Measurements from ENCODE around the gene MX2. TPM values are rescaled to one million over a fixed set of nuclear protein-coding genes. Genes with fewer than 3 reads are reported as not detected.
"Not testable (repeated sequence)": the region's sequence is repeated elsewhere in the genome, so short reads cannot be mapped to it uniquely, and the experiment has no call there.

The MX2 gene, protein sequence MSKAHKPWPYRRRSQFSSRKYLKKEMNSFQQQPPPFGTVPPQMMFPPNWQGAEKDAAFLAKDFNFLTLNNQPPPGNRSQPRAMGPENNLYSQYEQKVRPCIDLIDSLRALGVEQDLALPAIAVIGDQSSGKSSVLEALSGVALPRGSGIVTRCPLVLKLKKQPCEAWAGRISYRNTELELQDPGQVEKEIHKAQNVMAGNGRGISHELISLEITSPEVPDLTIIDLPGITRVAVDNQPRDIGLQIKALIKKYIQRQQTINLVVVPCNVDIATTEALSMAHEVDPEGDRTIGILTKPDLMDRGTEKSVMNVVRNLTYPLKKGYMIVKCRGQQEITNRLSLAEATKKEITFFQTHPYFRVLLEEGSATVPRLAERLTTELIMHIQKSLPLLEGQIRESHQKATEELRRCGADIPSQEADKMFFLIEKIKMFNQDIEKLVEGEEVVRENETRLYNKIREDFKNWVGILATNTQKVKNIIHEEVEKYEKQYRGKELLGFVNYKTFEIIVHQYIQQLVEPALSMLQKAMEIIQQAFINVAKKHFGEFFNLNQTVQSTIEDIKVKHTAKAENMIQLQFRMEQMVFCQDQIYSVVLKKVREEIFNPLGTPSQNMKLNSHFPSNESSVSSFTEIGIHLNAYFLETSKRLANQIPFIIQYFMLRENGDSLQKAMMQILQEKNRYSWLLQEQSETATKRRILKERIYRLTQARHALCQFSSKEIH
- total RNA-seq = 10 to 100 TPM in 1 of 2 experiments, 1 to 10 TPM in 1; 9.5 to 10.5 TPM

DNA sequence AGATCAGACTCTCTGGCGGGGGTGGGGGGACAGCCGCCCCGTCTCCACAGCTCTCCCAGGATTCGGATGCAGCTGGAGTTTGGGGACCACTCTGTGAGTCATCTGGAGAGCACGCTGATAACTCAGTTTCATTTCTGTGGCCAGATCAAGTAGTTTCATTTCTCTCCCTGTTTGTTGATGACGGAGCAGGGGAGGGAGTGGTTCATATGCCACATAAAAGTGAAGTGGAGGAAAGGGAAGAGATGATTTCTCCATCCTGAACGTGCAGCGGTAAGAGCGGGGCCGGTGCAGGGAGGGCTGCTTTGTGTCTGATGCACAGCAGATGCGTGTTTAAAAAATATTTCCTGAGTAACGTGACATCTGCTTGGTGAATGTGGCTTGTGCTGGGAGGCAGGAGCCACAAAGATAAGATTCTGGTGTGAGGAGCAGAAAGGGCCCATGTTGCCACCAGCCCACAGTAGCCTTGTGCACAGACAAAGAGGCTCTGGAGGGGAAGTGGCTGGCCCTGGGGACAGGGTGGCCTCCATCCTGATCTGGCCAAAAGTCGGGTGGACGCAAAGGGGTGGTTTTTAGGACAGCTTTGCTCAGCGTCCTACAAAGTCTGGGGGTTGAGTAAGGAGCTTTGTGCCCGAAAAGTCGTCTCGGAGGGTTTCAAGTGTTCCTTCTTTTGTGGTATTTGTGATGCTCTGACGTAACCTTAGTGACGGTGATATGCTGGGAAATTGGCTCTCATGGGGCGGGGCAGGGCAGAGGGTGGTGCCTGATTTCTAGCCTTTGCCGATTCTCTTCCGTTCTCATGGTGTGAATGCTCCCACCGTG is at the start of gene MX2:
TSS of gene MX2 (plus strand) at position 242 of the 819 bp plus-strand sequence. CDS start 14,880 bp downstream, outside the sequence.
- ChIA-PET CTCF (interaction anchor here (1.5 kb wide), 1 partner anchor 9 kb away, joined by 5 read pairs; no protein-coding TSS in a partner anchor), POLR2A (interaction anchor here (1.9 kb wide), 1 partner anchor 7 kb away, joined by 6 read pairs; no protein-coding TSS in a partner anchor)

DNA sequence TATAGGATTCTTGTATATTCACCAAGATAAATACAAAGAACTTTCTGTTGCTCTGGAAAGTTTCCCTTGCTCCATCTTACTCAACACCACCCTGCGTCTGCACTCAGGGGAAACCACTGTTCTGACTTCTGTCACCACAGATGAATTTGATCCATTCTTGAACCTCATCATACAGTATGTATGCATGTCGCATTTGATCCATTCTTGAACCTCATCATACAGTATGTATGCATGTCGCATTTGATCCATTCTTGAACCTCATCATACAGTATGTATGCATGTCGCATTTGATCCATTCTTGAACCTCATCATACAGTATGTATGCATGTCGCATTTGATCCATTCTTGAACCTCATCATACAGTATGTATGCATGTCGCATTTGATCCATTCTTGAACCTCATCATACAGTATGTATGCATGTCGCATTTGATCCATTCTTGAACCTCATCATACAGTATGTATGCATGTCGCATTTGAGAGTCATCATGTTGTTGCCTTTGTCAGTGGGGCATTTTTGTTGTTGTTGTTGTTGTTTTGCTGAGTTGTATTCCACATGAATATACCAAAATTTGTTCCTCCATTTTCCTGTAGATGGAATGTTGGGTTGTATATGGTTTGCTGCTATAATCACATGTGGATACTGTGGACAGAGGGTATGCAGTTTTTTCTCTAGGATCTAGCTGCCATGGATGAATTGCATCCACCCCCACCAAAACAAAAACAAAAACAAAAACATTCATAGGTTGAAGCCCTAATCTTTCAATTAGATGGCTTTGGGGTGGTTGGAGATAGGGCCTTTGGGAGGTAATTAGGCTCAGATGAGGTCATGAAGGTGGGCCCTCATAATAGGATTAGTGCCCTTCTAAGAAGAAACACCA is 48.3 kb upstream of the MX2 start:
- POLR2A ChIA-PET, CTCF ChIA-PET: not testable (repeated sequence)

DNA sequence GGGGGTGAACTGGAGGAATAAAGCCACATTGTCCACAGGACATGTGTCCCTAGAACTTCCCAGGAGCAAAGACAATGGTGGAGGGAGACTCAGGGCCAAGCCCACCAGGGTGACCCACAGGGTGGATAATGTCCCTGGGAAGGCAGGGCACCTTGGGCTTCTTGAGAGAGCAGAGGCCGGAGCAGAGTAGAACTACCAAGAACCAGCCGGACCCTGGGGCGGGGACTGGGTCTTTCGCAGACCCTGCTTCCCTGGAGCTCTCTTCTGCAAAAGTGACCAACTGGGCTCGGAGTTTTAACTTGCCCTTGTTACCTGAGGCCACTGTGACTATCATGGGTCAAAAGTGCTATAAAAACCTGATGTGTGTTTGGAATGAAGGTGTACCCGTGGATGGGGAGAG is 46.1 kb upstream of the MX2 start:
- CTCF ChIA-PET = no interaction called here
- POLR2A ChIA-PET = no interaction called here

DNA sequence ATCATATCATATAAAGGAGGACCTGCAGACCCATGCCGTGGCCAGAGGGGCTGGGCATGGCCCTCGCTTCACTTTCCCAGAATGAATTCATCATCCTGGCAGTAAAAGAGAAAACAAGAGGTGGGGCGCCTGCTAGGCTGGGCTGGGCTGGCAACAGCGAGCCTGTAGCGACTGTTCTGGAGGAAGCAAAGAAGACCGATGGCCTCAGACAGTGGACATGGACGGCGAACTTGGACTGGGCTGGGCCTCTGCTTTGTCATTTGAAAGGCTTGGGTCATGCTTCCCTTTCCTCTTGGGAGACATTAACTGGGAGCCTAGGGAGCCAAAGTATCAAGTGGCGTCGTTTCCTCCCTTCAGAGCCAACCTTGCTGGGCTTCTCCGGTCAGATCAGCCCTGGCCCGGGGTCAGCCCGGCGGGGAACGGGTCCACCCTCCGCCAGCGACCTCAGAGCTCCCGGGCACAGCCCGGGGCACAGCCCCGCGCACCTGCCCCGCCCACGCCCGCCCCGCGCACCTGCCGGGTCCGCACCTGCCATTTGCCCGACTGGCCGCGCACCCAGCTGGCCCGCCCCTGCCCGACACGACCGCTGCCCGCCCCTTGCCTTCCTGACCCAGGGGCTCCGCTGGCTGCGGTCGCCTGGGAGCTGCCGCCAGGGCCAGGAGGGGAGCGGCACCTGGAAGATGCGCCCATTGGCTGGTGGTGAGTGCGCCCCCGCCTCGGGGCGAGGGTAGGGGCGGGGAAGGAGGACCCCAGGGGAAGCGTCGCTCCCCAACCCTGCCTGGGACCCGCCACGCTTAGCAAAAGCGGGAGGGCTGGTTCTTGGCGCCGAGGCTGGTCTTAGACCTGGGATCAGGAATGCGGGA is 45.4 kb upstream of the MX2 start, which contains the start of gene FAM3B:
TSS of gene FAM3B (plus strand) at position 602 of the 863 bp plus-strand sequence. CDS start at position 681, 79 bp downstream.
- CTCF ChIA-PET = no interaction called here
- POLR2A ChIA-PET = no interaction called here

DNA sequence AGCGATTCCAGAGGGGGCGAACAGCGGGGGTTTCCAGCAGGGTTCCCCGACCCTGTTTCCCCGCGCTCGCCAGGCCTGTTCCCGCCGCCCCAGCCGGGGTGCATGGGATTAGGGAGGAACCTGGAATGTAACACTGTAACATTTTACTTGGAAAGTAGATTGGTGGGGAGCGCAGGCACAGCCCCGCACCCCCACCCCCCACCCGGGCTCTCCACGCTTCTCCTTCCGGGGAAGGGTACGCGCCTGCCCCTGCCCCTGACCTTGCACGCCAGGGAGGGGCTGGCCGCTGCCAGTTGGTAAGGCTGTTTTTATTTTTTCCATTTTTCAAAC is 44.8 kb upstream of the MX2 start:
- ChIA-PET CTCF (no interaction called here), POLR2A (no interaction called here)

DNA sequence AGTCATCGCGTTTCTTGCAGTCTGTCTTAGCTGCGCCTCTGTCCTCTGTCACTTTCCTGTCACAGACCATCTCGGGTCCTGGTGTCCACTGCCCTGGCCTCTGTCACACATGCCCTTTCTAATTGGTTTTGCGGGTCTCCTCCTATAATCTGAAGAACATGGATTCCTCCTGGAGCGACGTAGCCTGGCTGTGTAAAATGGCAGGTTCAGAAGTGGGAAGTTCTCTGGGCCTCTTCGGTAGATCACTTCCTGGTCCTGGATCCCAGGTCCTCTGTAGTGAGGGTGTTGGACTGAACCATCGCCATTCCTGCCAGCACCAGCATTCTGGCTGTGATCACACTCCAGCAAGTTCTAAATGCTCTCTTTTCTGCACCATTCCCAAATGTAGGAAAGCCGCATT is 44.4 kb upstream of the MX2 start:
- POLR2A ChIA-PET = no interaction called here
- CTCF ChIA-PET = no interaction called here

DNA sequence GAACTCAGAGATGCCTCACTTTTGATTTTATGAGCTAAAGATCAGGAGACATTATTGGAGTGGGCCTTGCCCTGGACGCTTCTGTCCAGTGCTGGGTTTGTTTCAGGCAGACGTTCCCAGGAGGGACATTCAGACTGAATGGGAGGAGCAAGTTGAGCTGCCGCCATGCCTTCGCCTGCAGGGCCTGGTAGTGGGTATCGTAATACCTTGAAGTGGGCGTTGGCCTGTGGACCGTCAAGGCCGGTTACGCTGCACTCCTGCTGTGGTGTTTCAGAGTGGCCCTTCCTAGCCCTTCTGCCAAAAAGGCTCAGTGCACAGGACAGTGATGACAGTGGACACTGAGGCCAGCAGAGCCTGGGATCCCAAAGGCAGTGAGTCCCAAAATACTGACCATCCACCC is 43.6 kb upstream of the MX2 start:
- CTCF ChIA-PET = no interaction called here
- POLR2A ChIA-PET = no interaction called here

DNA sequence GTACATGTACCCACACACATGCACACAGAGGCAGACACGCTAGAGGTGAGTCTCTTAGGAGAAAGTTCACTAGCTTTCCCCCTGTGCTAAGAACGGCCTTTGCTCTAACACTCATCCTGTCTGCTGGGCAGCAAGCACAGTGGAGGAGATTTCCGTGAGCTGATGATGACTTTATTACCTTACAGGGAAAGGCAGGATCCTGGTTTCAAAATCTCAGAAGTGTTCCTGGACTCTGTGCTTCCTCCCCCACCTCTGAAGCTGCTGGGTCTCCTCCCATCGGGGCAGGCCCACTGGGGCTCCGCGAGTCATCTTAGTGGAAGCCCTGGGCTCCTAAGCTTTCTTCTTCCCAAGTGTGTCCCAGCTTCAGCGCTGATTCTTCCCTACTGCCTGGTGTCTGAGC is 42.6 kb upstream of the MX2 start:
- CTCF ChIA-PET = interaction anchor here (0.6 kb wide), 1 partner anchor 86 kb away, joined by 4 read pairs; no protein-coding TSS in a partner anchor
- POLR2A ChIA-PET = no interaction called here

DNA sequence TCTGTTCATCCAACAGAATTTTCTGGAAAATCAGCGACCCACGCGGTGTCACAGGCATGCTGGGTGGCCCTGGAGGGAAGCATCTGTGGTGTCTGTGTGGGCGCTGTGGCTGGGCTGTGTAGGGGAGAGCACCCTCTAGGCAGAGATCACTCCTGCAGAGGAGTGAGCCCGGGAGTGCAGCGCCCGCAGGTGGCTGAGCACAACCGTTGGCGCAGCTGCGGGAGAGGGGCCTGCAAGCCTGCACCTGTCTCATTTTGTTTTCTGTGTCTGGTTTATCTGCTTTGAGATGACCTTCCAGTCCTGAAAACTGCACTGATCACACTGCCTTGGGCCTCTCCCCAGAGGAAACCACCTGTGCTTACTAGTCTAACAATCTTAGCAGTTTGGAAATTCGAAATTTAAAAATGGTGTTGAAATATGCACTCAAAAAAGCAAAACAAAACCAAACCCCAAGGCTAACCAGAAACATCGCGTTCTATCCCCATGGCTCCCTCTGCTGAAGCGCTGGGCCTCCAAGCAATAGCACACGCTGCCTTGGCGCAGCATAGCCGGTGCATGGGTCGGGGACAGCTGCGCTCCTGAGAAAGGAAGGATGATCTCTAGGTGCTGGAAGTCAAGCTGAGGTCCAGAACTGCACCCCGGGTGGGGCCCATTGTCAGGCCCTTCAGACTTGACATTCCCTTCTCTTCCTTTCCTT is 40.5 kb upstream of the MX2 start:
- CTCF ChIA-PET = no interaction called here
- POLR2A ChIA-PET = no interaction called here

DNA sequence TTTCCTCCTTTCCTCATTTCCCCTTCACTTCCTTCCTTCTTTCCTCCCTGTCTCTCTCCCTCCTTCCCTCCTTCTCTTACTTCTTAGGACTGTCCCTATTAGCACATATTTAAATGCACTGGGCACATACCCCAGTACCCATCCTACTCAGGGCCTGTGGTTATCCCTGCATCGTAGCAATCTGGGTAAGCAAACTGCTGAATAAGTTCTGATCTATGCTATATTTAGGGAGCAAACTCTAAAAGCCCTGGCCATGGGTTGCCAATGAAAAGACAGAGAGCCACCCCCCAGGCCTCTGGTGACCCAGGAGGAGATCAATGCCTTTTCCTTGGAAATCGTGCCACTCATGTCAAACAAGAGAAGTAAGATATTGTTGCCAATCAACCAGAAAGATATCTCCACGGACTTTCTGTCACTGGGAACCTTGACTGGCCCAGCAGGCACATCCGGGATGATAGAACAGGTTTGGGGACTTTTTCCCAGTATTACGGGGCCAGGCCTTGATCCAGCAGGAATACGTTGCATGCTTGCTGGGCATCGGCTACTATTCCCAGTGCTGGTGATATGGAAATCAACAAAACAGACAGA is 39.8 kb upstream of the MX2 start:
- CTCF ChIA-PET = no interaction called here
- POLR2A ChIA-PET = no interaction called here

DNA sequence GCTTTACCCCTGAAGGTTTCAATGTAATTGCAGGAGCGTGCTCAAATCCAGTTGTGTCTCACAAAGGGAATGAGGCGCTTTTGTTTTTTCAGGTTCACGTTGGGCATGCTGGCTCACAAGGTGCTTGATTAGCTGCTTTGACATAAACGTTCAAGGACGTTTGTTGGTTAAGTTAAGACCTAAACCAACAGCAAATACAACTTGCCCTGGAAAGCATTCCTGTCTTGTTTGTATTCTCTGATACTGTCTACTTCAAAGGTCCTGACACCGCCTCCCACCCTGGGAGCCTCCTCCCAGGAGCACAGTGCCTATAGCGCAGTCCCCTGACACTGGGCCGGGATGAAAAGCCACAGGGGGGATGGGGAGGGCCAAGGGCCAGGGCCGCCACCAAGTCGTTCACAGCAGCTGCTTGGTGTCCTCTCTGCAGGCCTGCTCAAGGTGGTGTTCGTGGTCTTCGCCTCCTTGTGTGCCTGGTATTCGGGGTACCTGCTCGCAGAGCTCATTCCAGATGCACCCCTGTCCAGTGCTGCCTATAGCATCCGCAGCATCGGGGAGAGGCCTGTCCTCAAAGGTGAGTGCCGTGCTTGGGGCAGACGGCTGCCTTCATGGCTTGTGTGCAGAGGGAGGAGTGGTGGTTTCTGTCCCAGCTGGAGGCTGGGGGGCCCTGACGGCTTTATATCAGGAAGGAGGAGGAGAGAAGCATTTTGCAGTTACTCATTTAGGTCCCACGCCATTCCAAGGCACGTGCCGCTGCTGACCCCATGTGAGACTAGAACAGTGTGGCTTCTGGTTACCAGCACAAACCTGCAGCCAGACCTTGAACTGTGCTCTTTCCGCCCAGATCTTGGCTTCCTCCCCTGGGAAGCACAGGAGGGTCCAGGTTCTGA is 39.1 kb upstream of the MX2 start:
- CTCF ChIA-PET = interaction anchor here (1.2 kb wide), 1 partner anchor 40 kb away, joined by 3 read pairs; no protein-coding TSS in a partner anchor
- POLR2A ChIA-PET = no interaction called here

DNA sequence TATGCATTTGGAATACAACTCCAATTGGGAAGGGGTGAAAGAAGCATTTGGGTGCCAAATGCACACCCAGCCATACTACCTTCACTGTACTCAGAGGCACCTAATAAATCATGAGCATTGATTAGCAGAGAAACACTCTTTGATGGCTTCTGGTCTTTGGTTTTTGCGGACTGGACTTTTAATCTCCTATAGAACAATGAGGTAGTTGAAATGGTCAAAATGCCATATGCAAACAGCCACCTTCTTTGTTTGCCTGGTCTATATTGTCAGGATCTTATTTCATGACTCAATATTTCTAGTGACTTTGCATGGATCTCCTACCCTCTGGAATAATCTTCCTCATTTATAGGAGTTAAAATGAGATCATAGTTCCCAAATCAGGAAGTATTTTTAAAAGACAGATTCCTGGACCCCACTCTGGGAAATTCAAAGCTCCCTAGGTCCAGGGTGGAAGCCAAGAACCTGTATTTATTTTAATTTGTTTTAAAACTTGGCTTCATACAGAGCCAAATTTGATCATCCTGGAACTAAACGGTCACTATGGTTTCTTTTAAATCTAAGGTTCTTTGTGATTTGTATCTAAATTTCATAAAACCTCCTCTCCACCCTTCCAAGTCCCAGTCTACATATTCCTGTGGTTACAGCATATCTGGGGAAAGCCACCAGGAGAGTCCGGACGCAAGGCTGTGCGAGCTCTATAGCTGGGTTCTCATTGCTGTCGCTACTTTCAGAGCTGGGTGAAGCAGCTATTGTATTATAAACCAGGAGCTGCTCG is 36.5 kb upstream of the MX2 start:
- ChIA-PET CTCF (no interaction called here), POLR2A (no interaction called here)

DNA sequence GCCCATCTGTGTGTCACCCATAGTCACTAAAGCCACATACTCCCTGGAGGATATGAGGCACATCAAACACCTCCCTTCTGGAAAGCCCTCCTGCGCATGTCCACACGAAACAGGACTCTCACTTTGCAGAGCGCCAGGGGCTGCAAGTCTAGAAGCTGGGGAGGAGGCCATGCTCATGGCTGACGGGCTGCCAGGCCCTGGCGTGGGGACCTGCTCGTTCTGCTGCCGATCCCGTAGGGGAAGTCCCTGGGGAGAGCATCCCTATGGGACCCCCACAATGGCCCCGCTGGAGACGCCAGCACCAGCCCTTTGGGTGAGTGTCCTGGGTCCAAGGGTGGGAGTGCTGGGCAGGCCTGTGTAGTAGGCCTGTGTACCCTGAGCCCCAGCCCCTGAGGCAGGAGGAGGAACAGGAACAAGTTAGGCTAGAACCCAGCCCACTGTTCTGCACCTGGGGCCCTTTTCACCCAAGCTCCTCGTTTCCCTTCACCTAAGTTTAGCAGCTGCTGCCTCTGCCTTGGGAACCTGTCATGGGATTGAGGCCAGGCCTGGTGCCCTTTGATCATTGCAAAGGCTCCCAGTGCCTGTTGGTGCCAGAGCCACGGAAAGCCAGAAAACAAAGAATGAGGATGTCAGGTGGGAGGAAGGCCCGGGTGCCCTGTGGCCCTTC is 35.3 kb upstream of the MX2 start:
- CTCF ChIA-PET = no interaction called here
- POLR2A ChIA-PET = no interaction called here

DNA sequence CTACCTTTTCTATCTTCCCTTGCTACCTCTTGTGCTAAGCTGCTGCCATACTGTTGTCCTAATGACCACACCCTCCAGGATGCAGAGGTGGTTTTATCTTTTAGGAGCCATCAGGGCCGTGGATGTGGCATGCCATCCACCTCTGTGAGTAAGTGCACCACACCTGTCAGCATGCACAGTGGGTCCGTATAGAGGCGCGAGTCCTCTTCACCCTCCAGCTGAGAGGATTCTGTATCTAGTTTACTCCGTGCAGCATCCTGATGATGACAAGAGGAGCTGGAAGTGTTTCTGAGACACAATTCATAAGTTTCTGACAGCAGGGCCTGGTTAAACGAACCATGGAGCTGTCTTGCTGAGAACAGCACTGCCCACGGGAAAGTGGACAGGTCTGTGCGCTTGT is 34.1 kb upstream of the MX2 start:
- ChIA-PET CTCF (no interaction called here), POLR2A (no interaction called here)
